ENCODE results near the gene SLC3A2.
"Not testable (repeated sequence)": the region's sequence is repeated elsewhere in the genome, so short reads cannot be mapped to it uniquely, and the experiment has no call there.

GRCh38 chr11:62861564-62862192 lies 19.0 kb upstream of the SLC3A2 start:
- TF ChIP-seq CTCF, POLR2A (IDR thresholded peaks at IDR 0.05): not testable (repeated sequence)
